ENCODE measurements around the gene RBBP6. TPM values are rescaled to one million over a fixed set of nuclear protein-coding genes. Genes with fewer than 3 reads are reported as not detected.
A peak's percentile ranks its signal among the peaks of the same experiment; 100 is the strongest.

RBBP6 gene
- total and polyA plus RNA-seq, 9 of the 15 experiments (the other 6 are each of a cell fraction or from before 2014, with no cell fraction given) = 19.2 to 76.6 (median 42.7) TPM

DNA sequence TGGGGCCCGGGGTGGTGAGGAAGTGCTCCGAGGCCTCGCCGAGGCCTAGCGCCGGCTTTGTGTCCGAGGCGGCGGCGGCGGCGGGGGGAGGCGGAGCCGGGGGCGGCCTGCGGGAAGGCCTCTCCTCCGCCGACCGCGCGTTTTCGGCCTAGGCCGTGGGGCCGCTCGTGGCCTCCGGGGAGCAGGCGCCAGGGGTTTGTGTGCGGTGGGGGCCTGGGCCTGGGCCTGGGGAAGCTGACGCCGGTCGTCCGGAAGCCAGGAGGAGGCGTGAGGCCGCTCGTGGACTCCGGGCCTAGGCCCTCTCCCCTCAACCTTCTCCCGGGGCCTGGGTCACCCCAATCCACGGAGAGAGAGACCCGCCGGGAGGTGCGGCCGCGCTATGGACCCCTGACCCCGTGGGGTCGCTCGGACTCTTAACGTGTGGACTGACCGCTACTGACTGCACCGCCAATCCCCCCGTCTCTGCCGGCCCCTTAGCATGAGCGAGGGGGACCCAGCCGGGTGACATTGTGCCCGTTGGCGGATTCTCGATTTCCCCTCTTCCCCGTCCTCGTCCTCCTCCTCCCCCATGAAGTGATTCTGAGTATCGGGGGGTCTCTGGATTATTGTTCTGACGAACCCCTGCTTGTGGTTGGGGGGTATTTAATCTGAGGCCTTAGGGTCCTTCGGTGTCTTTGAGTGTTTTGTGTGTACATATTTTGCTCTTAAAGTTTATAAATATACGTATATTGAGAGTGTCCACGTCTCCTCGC lies 660 bp downstream of the RBBP6 start (continued):
- TF ChIP-seq CEBPG (CRISPR knock-in tag; IDR thresholded peaks at IDR 0.05) (no peak), CEBPG (tag; conservative IDR thresholded peaks at IDR 0.05 in 1 of 2, IDR thresholded peaks at IDR 0.05 in 1 of 2) (no peak), MAFG (tag; conservative IDR thresholded peaks at IDR 0.05) (no peak), TARDBP (IDR thresholded peaks at IDR 0.05) (no peak), TGIF2 (CRISPR knock-in tag; IDR thresholded peaks at IDR 0.05) (0 out of 2 replicates have a peak, but pooled peaks have one; percentile 86), ZNF668 (CRISPR knock-in tag; IDR thresholded peaks at IDR 0.05) (no peak), ZNF253 (CRISPR knock-in tag; conservative IDR thresholded peaks at IDR 0.05) (no peak), KLF1 (tag; IDR thresholded peaks at IDR 0.05) (no peak), ZNF41 (CRISPR knock-in tag; conservative IDR thresholded peaks at IDR 0.05) (no peak), CBFA2T2 (conservative IDR thresholded peaks at IDR 0.05) (no peak), ZNF274 (IDR thresholded peaks at IDR 0.05; ENCODE audit: borderline replicate concordance, low read depth, low read length) (no peak), ZNF239 (CRISPR knock-in tag; IDR thresholded peaks at IDR 0.05) (no peak), ZNF232 (CRISPR knock-in tag; IDR thresholded peaks at IDR 0.05) (peak; percentile 73; the same call in 1 of the 2 replicates), ZNF561 (CRISPR knock-in tag; conservative IDR thresholded peaks at IDR 0.05) (no peak), ZNF445 (CRISPR knock-in tag; IDR thresholded peaks at IDR 0.05; ENCODE audit: low read depth) (no peak), FOXA1 (IDR thresholded peaks at IDR 0.05; ENCODE audit: borderline replicate concordance) (no peak)
- TF ChIP-seq, protein P1, sequence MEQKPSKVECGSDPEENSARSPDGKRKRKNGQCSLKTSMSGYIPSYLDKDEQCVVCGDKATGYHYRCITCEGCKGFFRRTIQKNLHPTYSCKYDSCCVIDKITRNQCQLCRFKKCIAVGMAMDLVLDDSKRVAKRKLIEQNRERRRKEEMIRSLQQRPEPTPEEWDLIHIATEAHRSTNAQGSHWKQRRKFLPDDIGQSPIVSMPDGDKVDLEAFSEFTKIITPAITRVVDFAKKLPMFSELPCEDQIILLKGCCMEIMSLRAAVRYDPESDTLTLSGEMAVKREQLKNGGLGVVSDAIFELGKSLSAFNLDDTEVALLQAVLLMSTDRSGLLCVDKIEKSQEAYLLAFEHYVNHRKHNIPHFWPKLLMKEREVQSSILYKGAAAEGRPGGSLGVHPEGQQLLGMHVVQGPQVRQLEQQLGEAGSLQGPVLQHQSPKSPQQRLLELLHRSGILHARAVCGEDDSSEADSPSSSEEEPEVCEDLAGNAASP (IDR thresholded peaks at IDR 0.05) = no peak
- TF ChIP-seq, protein P2, sequence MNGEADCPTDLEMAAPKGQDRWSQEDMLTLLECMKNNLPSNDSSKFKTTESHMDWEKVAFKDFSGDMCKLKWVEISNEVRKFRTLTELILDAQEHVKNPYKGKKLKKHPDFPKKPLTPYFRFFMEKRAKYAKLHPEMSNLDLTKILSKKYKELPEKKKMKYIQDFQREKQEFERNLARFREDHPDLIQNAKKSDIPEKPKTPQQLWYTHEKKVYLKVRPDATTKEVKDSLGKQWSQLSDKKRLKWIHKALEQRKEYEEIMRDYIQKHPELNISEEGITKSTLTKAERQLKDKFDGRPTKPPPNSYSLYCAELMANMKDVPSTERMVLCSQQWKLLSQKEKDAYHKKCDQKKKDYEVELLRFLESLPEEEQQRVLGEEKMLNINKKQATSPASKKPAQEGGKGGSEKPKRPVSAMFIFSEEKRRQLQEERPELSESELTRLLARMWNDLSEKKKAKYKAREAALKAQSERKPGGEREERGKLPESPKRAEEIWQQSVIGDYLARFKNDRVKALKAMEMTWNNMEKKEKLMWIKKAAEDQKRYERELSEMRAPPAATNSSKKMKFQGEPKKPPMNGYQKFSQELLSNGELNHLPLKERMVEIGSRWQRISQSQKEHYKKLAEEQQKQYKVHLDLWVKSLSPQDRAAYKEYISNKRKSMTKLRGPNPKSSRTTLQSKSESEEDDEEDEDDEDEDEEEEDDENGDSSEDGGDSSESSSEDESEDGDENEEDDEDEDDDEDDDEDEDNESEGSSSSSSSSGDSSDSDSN (IDR thresholded peaks at IDR 0.05; ENCODE audit: borderline replicate concordance in 1 of 2, low read depth in 2 of 2, low read length in 2 of 2) = peak in 1 of 2 experiments; percentile 95; a peak in 3 of 4 replicates
- TF ChIP-seq, protein P3, sequence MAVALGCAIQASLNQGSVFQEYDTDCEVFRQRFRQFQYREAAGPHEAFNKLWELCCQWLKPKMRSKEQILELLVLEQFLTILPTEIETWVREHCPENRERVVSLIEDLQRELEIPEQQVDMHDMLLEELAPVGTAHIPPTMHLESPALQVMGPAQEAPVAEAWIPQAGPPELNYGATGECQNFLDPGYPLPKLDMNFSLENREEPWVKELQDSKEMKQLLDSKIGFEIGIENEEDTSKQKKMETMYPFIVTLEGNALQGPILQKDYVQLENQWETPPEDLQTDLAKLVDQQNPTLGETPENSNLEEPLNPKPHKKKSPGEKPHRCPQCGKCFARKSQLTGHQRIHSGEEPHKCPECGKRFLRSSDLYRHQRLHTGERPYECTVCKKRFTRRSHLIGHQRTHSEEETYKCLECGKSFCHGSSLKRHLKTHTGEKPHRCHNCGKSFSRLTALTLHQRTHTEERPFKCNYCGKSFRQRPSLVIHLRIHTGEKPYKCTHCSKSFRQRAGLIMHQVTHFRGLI (CRISPR knock-in tag; IDR thresholded peaks at IDR 0.05) = no peak
- TF ChIP-seq, protein P4, sequence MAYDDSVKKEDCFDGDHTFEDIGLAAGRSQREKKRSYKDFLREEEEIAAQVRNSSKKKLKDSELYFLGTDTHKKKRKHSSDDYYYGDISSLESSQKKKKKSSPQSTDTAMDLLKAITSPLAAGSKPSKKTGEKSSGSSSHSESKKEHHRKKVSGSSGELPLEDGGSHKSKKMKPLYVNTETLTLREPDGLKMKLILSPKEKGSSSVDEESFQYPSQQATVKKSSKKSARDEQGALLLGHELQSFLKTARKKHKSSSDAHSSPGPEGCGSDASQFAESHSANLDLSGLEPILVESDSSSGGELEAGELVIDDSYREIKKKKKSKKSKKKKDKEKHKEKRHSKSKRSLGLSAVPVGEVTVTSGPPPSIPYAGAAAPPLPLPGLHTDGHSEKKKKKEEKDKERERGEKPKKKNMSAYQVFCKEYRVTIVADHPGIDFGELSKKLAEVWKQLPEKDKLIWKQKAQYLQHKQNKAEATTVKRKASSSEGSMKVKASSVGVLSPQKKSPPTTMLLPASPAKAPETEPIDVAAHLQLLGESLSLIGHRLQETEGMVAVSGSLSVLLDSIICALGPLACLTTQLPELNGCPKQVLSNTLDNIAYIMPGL (CRISPR knock-in tag; IDR thresholded peaks at IDR 0.05) = peak; percentile 90; the same call in 1 of the 2 replicates
